ENCODE results near the gene ENPEP.

GRCh38 chr4:110483516-110483915, 7.6 kb downstream of the ENPEP start:
- TF ChIP-seq, protein P1, sequence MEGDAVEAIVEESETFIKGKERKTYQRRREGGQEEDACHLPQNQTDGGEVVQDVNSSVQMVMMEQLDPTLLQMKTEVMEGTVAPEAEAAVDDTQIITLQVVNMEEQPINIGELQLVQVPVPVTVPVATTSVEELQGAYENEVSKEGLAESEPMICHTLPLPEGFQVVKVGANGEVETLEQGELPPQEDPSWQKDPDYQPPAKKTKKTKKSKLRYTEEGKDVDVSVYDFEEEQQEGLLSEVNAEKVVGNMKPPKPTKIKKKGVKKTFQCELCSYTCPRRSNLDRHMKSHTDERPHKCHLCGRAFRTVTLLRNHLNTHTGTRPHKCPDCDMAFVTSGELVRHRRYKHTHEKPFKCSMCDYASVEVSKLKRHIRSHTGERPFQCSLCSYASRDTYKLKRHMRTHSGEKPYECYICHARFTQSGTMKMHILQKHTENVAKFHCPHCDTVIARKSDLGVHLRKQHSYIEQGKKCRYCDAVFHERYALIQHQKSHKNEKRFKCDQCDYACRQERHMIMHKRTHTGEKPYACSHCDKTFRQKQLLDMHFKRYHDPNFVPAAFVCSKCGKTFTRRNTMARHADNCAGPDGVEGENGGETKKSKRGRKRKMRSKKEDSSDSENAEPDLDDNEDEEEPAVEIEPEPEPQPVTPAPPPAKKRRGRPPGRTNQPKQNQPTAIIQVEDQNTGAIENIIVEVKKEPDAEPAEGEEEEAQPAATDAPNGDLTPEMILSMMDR (IDR thresholded peaks at IDR 0.05): no peak
- no peak for TF ChIP-seq POLR2A (IDR thresholded peaks at IDR 0.05)

Measured in upper lobe of left lung (tissue), 4 donors.